Uterine smooth muscle cell (primary cell): ENCODE measurements around the gene UGT1A10. TPM values are rescaled to one million over a fixed set of nuclear protein-coding genes. Genes with fewer than 3 reads are reported as not detected.

Experiments used
- total RNA-seq: library from RNA; depleted of rRNA; stranded (reverse); fragments of >200 nt; gene quantifications from 2 replicates; pipeline ENCODE4 v1.2.3, GENCODE V29; 2014

Gene UGT1A10
- 0.11 TPM in 1 of 2 replicates, not detected in the other for total RNA-seq

DNA sequence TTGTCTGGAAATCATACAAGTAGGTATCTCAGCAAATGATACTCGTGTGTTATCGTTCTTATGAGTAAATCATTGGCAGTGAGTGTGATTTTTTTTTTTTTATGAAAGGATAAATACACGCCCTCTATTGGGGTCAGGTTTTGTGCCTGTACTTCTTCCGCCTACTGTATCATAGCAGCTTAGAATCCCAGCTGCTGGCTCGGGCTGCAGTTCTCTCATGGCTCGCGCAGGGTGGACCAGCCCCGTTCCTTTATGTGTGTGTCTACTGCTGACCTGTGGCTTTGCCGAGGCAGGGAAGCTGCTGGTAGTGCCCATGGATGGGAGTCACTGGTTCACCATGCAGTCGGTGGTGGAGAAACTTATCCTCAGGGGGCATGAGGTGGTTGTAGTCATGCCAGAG is at the start of gene UGT1A10:
TSS of gene UGT1A10 (plus strand) at position 143 of the 400 bp plus-strand sequence. CDS start at position 218, 75 bp downstream.

DNA sequence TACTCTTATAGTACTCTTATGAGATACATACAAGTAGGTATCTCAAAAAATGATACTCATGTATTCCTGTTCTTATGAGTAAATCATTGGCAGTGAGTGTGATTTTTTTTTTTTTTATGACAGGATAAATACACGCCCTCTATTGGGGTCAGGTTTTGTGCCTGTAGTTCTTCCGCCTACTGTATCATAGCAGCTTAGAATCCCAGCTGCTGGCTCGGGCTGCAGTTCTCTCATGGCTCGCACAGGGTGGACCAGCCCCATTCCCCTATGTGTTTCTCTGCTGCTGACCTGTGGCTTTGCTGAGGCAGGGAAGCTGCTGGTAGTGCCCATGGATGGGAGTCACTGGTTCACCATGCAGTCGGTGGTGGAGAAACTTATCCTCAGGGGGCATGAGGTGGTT is 18.8 kb upstream of the UGT1A10 start, which contains the start of gene UGT1A8:
TSS of gene UGT1A8 (plus strand) at position 158 of the 400 bp plus-strand sequence. CDS start at position 233, 75 bp downstream.

DNA sequence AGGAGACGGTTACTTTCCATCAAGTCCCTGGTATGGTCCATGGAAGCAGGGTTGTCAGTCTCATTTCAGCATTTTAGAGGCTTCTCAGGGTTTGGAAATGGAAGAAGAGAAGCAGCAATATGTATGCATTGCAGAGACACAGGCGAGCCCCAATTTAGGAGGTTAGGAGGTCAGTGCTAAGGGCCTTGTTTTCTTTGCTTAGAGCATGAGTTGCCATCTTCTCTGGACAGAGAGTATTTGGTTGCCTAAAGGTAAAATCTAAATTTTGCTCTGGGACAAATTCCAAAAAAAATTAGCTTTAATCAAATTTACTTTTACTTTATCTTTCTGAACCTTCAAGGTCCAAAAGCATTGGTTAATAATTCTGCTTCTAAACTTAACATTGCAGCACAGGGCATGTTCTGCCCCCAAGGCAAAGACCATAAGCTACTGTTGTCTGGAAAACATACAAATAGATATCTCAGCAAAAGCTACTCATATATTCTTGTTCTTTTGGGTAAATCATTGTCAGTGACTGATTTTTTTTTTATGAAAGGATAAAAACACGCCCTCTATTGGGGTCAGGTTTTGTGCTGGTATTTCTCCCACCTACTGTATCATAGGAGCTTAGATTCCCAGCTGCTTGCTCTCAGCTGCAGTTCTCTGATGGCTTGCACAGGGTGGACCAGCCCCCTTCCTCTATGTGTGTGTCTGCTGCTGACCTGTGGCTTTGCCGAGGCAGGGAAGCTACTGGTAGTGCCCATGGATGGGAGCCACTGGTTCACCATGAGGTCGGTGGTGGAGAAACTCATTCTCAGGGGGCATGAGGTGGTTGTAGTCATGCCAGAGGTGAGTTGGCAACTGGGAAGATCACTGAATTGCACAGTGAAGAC is 35.3 kb downstream of the UGT1A10 start, which contains the start of gene UGT1A9:
TSS of gene UGT1A9 (plus strand) at position 609 of the 872 bp plus-strand sequence. CDS start at position 646, 37 bp downstream.

DNA sequence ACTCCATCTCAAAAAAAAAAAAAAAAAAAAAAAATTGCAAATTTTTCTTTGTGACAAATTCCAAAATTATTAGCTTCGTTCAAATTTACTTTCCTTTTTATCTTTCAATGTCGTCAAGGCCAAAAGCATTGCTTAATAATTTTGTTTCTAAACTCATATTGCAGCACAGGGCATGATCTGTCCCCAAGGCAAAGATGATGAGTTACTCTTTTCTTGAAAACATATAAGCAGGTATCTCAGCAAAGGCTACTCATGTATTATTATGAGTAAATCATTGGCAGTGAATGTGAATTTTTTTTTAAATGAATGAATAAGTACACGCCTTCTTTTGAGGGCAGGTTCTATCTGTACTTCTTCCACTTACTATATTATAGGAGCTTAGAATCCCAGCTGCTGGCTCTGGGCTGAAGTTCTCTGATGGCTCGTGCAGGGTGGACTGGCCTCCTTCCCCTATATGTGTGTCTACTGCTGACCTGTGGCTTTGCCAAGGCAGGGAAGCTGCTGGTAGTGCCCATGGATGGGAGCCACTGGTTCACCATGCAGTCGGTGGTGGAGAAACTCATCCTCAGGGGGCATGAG is 45.4 kb downstream of the UGT1A10 start, which contains the start of gene UGT1A7:
TSS of gene UGT1A7 (plus strand) at position 381 of the 579 bp plus-strand sequence. CDS start at position 418, 37 bp downstream.

DNA sequence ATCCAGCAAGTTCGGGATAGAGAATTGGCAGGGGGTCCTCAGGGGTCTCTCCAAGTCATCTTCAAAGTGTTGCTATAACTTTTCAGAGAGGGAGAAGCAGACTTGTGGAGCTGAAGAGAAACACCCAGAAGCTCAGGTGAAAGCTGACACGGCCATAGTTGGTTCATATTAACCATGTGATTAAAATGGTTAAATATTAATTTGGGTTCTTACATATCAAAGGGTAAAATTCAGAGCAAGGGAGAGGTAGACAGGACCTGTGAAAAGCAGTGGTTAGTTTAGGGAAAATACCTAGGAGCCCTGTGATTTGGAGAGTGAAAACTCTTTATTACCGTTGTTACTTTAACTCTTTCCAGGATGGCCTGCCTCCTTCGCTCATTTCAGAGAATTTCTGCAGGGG is 56.4 kb downstream of the UGT1A10 start, which contains the start of gene UGT1A6:
TSS of gene UGT1A6 (plus strand) at position 243 of the 400 bp plus-strand sequence. CDS start at position 358, 115 bp downstream.

DNA sequence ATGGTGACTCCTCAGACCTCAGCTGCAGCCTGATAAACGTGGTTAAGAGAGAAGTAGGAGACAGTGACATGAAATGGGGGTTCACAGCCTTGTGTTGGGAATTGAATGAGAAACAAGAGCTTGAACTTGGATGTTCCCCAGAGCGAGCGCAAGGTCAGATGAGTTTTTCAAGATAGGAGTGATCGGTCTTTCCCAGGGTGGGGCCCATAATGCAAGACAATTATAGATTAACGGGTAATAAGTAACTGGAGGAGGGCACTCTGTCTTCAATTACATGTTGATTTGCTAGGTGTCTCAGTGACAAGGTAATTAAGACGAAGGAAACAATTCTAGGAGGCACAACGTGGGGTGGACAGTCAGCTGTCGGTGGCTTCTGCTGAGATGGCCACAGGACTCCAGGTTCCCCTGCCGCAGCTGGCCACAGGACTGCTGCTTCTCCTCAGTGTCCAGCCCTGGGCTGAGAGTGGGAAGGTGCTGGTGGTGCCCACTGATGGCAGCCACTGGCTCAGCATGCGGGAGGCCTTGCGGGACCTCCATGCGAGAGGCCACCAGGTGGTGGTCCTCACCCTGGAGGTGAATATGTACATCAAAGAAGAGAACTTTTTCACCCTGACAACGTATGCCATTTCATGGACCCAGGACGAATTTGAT is 76.5 kb downstream of the UGT1A10 start, which contains the start of gene UGT1A5:
TSS of gene UGT1A5 (plus strand) at position 297 of the 651 bp plus-strand sequence. CDS start at position 382, 85 bp downstream.

DNA sequence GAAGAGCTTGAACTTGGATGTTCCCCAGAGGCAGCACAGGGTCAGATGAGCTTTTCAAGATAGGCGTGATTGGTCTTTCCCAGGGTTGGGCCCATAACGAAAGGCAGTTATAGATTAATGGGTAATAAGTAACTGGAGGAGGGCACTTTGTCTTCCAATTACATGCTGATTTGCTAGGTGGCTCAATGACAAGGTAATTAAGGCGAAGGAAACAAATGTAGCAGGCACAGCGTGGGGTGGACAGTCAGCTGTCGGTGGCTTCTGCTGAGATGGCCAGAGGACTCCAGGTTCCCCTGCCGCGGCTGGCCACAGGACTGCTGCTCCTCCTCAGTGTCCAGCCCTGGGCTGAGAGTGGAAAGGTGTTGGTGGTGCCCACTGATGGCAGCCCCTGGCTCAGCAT is 82.3 kb downstream of the UGT1A10 start, which contains the start of gene UGT1A4:
TSS of gene UGT1A4 (plus strand) at position 185 of the 400 bp plus-strand sequence. CDS start at position 270, 85 bp downstream.

DNA sequence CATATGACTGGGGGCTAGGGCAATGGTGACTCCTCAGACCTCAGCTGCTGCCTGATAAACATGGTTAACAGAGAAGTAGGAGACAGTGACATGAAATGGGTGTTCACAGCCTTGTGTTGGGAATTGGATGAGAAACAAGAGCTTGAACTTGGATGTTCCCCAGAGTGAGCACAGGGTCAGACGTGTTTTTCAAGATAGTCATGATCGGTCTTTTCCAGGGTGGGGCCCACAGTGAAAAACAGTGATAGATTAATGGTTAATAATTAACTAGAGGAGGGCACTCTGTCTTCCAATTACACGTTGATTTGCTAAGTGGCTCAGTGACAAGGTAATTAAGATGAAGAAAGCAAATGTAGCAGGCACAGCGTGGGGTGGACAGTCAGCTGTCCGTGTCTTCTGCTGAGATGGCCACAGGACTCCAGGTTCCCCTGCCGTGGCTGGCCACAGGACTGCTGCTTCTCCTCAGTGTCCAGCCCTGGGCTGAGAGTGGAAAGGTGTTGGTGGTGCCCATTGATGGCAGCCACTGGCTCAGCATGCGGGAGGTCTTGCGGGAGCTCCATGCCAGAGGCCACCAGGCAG is 92.6 kb downstream of the UGT1A10 start, which contains the start of gene UGT1A3:
TSS of gene UGT1A3 (plus strand) at position 320 of the 579 bp plus-strand sequence. CDS start at position 405, 85 bp downstream.

DNA sequence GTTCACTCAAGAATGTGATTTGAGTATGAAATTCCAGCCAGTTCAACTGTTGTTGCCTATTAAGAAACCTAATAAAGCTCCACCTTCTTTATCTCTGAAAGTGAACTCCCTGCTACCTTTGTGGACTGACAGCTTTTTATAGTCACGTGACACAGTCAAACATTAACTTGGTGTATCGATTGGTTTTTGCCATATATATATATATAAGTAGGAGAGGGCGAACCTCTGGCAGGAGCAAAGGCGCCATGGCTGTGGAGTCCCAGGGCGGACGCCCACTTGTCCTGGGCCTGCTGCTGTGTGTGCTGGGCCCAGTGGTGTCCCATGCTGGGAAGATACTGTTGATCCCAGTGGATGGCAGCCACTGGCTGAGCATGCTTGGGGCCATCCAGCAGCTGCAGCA is 123.8 kb downstream of the UGT1A10 start, which contains the start of gene UGT1A1:
TSS of gene UGT1A1 (plus strand) at position 228 of the 400 bp plus-strand sequence. CDS start at position 246, 18 bp downstream.

DNA sequence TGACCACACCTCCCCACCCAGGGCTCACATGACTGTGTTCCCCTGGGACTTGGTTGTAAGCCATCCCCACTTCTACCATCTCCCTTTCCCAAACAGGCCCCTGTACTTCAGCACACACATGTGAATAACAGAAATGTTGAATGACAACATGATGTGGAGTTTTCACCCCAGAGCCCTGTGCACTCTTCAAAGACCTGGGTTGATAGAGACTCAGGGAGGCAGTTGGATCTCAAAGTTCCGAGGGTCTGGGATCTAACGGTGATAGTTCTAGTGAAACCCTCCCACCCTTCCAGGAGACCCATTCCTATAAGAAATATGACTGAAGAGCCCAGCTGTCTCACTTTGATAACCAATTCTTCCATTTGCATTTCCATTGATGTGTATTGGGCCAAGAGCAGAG is 141.8 kb downstream of the UGT1A10 start, which contains the start of gene MROH2A:
TSS of gene MROH2A (plus strand) at position 301 of the 400 bp plus-strand sequence. CDS start 1,029 bp downstream, outside the sequence.

Other genes with a start within 250 kb of the UGT1A10 start
- 38.4 and 46.9 TPM in 2 replicates for gene USP40, start 69.7 kb upstream of the UGT1A10 start, total RNA-seq
- gene UGT1A8, start 18.8 kb upstream of the UGT1A10 start, total RNA-seq, result 0.12 TPM in 1 of 2 replicates, not detected in the other
- gene UGT1A9, start 35.5 kb downstream of the UGT1A10 start, total RNA-seq, result not detected in 2 replicates
- not detected in 2 replicates for gene UGT1A7, start 45.5 kb downstream of the UGT1A10 start, total RNA-seq
- gene UGT1A6, start 56.4 kb downstream of the UGT1A10 start, total RNA-seq, result not detected in 2 replicates
- not detected in 2 replicates for gene UGT1A5, start 76.5 kb downstream of the UGT1A10 start, total RNA-seq
- gene UGT1A4, start 82.3 kb downstream of the UGT1A10 start, total RNA-seq, result not detected in 2 replicates
- gene UGT1A3, start 92.6 kb downstream of the UGT1A10 start, total RNA-seq, result not detected in 2 replicates
- gene UGT1A1, start 123.8 kb downstream of the UGT1A10 start, total RNA-seq, result not detected in 2 replicates
- gene MROH2A, start 141.9 kb downstream of the UGT1A10 start, total RNA-seq, result not detected in 2 replicates
- 15.7 and 46.5 TPM in 2 replicates for gene HJURP, start 218.1 kb downstream of the UGT1A10 start, total RNA-seq